ENCODE measurements around the gene PROCA1.

The PROCA1 gene, protein sequence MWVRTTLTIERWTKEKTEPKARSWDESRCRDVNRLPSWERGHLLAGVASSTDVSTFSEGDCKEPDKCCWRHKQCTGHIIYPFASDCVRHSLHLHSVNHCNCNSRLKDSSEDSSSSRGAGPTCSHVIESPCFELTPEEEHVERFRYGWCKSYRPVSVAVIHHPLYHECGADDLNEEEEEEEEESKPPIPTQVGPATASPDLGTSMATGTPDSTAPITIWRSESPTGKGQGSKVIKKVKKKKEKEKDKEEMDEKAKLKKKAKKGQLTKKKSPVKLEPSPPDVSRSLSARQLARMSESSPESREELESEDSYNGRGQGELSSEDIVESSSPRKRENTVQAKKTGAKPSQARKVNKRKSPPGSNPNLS

DNA sequence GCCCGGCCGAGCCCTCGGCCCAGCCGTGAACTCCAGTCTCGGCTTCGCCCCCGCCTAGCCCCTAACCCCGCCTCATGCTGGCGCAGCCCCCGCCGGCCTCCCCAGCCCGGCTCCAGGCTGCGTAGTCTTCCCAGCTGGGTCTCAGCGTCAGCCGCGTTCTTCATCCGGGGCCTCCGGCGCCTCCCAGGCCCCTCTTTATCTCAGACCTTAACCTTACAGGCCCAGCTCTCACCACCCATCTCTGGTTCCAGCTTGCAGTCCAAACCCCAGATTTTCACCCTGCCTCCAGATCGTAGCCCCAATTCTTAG, at the start of gene PROCA1:
PROCA1 (minus strand) TSS at position 166 of the 309 bp plus-strand sequence. CDS start 228 bp downstream, outside the sequence.
- no peak for DNase-seq (ENCODE audit: low read depth)

DNA sequence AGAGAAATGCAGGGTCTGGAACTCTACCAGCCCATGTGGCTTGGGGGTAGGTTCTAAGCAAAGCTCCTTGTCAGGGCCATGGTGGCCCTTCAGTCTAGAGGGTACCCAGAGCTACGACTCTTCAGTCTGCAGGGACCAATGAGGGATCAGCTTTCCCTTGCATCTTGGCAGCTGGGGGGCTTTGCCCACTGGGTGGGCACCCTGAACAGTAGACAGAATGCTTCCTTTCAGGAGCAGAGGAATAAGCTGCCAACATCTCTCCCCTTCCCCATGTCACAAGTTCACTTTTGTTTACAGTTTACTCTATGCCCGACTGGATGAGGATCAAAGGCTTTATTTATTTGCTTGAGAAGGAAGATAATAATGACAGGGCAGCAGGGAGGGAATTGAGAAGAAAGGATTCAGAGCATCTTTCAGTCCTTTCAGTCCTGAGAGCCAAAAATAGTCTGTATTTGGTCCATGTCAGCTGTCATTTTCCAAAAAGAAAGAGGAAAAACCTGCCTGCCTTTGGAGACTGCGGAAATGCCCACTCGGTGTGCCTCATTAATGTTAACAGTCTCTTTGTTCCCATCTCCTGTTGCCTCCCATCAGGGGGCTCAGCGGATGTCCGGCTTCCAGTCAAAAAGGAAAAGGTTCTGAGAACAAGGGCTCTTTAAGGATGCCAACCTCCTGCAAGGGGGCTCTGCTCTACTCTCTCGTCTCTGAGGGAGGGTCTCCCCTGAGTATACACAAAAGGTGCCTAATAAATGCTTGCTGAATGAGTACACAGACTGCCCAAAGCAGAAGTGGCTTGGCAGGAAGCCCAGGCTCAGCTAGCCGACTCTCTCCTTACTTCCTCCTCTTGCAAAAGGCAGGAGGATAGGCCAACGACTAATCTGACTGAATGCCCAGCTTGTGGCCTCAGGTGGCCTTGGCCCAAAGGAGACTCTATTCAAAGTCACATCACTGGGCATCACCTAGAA, 49.2 kb upstream of the PROCA1 start:
- DNase-seq (ENCODE audit: low read depth): no peak

DNA sequence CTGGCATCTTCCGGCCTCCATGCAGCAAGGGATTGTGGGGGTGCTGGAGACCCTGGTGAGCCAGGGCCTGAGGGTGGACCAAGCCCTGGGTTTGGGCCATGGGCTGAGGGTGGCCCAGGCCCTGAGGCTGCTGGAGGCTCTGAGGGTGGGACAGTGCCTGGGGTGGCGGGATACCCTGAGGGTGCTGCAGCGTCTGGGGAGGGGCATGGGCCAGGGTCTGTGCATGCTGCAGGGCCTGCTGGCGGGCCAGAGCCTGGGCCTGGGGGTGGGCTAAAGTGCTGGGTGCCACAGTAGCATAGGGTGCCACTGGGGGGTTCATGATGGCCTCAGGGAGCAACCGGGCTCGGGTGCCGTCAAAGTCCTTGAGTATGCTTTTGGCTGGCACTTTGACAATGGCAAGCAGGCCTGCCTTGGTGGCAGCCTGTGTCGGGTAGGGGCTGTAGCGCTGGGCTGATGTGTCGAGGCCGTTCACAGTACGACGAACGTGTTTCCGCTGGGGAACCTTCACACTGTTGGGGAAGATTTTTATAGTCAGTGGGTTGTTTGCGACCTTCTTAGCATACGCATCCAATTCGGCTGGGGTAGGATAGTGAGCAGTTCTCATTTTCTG, 47.7 kb upstream of the PROCA1 start:
- no peak for DNase-seq (ENCODE audit: low read depth)

DNA sequence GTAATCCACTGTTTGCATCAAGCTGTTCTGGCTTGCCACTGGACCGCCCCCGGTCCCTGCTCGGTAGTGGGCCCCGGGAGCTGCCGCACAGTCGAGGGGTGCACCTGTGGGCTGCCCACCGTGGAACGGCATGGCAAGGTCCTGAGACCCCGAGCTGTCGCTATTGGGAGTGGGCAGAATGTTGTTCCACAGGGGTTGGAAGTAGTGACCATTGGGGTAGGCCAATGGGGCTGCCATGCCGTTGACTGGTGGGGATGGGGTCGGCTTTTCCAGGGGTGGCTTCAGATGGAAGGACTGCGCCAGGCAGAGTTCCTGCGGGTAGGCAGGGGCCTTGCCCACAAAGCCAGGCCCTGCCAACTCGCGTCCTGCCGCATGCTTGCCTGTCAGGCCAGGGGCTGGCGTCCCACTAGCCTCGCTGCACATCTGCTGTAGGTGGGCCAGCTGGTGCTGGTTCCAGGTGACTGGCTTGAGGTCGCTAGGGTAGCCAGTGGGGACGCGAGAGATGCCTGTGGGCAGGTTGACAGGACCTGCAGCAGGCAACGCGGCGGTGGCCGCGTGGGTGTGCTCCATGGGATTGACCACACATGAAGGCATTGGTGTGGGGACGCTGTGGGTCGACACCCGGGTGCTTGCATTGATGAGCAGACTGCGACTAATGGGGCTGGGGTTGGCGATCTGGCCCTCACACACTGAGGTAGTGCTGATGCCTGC, 46.9 kb upstream of the PROCA1 start:
- DNase-seq (ENCODE audit: low read depth): no peak

DNA sequence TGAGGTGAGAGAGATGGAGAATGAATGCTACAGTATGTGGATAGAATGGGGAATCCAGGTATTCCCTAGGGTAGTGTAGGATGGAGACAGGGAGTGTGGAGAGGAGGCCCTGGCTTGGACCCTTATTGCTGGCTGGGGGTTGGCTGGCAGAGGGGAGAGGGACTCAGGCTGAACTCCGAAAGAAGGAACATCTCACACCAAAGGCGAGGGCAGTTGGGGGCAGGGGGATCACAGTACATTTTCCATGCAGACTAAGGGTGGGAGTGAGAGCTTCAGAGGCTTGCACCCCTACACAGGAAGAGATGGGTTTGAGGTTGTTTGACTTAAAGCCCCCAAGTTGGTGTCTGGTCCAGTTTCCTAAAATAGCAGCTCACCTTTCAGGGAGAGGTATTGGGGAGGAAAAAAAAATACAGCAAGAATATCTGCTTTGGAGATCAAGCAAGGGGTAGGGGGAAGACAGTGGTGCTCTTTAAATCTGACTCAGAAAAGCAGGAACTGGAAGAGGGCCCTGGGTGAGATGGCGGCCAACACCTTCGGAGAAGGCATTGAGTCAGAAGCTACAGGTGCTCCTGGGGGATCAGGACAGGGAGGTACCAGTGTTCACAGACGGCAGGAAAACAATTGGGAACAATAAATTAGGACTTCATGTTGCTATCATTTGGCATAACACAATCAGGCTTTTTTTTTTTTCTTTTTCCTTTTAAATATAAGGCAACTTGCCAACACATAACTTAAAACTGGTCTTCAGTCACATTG, 44.5 kb upstream of the PROCA1 start:
- DNase-seq (ENCODE audit: low read depth): no peak

DNA sequence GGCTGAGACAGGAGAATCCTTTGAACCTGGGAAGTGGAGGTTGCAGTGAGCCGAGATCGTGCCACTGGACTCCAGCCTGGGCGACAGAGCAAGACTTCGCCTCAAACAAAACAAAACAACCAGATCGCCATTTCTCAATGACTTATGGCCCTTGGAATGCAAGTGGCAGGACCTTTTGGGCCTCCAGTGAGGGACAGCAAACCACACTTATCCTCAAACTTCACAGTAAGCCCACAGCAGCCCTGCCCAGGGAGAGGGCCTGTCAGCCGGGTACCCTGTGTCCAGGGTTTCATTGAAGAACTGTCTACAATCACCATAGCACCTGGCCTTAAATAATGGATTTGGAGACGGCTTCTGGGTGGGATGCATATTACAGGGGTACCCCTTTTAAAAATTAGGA, 43.8 kb upstream of the PROCA1 start:
- DNase-seq (ENCODE audit: low read depth): no peak

DNA sequence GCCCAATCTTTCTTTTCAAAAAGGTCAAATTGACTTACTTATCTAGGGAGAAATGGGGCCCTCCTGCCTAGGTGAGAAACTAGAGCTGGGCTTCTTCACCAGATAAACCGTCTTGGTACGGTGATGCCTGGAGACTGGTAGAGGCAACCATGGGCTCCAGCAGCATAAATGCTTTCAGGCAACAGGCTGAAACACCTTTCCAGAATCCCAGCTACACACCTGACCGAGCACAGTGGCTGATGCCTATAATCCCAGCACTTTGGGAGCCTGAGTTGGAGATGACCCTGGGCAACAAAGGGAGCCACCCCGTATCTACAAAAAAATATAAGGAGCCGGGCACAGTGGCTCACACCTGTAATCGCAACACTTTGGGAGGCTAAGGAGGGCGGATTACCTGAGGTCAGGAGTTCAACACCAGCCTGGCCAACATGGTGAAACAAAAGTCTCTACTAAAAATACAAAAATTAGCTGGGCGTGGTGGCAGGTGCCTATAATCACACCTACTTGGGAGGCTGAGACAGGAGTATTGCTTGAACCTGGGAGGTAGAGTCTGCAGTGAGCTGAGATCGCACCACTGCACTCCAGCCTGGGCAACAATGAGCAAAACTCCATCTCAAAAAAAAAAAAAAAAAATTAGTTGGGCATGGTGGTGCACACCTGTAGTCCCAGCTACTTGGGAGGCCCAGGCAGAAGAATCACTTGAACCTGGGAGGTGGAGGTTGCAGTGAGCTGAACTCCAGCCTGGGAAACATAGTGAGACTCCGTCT, 40.1 kb upstream of the PROCA1 start:
- DNase-seq (ENCODE audit: low read depth): no peak

DNA sequence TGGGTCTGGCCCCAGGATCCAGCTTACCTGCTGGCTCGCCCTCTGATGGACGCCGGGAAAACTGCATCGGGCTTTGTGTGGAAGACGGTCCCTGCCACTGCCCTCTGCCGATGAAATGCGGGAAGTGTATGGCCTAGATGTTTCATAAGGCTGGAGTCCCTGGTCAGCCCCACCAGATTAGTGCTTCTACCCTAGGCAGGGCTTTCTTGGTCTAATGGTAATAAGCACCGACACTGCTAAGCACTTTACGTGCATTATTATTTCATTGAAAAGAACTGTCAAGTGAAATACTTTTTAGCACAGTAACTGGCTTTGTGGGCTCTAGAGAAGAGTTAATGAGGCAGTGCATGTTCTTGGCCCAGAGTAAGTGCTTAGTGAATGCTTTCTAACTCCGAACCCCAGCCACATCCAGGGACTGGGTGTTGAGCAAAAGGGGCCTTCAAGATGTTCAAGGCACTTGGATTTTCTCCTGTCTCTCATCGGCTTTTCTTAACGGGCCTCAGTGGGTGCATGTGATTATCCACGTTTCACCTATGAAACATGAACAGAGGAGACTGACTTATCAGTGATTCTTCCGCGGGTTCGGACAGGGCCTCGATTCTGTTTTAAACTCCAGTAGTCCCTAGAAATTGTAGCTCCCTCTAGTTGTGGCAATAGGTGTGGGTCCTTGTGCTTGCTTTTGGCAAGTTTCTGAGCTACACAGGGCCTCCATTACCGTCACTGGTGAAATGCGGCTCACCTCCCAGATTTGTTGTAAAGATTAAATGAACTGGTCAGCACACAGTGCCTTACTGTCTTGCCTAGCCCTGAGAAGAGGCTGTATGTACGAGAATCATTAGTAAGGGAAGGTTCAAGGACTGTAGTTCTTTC, 38.7 kb upstream of the PROCA1 start:
- peak; percentile 79 for DNase-seq (ENCODE audit: low read depth)

DNA sequence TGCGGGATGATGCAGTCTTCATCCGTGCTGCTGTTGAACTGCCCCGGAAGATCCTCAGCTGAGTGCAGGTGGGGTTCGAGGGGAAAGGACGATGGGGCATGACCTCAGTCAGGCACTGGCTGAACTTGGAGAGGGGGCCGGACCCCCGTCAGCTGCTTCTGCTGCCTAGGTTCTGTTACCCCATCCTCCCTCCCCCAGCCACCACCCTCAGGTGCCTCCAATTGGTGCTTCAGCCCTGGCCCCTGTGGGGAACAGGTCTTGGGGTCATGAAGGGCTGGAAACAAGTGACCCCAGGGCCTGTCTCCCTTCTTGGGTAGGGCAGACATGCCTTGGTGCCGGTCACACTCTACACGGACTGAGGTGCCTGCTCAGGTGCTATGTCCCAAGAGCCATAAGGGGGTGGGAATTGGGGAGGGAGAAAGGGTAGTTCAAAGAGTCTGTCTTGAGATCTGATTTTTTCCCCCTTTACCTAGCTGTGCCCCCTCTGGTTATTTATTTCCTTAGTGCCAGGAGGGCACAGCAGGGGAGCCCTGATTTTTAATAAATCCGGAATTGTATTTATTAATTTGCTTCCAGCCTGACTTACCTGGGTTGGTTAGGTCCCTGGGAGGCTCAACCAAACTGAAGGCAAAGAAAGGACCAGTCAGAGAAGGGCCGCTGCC, 38.0 kb upstream of the PROCA1 start:
- no peak for DNase-seq (ENCODE audit: low read depth)

DNA sequence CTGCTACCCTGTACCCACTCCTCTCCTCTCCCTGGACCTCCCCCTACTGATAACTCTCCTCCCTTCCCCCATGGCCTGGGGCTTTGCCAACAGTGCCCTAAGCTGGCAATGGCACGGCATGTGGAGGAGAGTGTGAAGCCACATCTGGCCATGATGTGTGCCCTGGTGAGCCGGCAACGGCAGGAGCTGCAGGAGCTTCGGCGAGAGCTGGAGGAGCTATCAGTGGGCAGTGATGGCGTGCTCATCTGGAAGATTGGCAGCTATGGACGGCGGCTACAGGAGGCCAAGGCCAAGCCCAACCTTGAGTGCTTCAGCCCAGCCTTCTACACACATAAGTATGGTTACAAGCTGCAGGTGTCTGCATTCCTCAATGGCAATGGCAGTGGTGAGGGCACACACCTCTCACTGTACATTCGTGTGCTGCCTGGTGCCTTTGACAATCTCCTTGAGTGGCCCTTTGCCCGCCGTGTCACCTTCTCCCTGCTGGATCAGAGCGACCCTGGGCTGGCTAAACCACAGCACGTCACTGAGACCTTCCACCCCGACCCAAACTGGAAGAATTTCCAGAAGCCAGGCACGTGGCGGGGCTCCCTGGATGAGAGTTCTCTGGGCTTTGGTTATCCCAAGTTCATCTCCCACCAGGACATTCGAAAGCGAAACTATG, 37.3 kb upstream of the PROCA1 start:
- DNase-seq (ENCODE audit: low read depth): no peak

DNA sequence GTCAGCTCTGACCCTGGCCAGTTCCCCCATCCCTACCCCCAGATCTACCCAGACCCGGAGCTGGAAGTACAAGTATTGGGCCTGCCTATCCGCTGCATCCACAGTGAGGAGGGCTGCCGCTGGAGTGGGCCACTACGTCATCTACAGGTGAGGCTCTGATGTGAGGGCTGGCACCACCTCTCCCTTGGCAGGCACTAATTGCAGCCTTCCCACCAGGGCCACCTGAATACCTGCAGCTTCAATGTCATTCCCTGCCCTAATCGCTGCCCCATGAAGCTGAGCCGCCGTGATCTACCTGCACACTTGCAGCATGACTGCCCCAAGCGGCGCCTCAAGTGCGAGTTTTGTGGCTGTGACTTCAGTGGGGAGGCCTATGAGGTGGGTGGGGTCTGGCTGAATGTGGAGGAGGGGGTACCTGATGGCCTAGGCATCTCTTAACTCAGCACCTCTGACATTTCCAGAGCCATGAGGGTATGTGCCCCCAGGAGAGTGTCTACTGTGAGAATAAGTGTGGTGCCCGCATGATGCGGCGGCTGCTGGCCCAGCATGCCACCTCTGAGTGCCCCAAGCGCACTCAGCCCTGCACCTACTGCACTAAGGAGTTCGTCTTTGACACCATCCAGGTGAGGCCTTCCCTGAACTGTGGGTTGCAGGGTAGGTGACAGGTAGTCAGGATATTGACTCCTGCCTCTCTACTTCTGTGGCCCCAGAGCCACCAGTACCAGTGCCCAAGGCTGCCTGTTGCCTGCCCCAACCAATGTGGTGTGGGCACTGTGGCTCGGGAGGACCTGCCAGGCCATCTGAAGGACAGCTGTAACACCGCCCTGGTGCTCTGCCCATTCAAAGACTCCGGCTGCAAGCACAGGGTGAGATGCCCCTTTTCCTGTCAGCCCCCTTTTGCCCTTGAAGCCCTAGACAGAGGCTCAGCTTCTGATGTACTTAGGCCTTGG, 36.4 kb upstream of the PROCA1 start:
- no peak for DNase-seq (ENCODE audit: low read depth)

DNA sequence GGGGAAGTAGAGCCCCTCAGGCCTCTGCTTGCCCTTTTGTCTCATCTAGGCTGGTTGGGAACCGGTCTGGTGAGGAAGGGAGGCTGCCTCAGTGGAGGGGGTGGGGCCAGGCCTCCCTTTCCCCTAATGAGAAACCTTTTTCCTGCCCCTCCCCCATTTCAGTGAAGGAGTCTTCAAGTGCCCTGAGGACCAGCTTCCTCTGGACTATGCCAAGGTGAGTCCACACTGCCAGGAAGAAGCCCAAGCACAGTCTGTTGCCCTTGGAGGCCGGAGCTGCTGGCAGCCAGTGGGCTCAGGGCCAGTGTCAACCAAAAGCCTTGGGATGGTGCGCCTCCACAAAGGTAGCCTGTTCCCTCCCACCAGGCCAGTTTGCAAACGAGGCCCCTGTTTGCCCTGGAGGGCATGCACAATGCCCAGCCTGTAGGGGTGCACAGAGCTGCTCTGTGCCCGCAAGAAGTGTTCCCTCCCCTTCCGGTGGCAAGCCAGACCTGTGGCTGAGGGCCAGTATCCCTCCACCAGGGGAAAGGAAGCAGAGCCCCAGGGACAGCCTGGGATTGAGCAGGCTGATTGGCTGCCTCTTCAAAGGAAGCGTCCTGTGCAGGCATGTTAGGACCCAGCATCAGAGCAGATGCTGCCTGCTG, 35.5 kb upstream of the PROCA1 start:
- no peak for DNase-seq (ENCODE audit: low read depth)

DNA sequence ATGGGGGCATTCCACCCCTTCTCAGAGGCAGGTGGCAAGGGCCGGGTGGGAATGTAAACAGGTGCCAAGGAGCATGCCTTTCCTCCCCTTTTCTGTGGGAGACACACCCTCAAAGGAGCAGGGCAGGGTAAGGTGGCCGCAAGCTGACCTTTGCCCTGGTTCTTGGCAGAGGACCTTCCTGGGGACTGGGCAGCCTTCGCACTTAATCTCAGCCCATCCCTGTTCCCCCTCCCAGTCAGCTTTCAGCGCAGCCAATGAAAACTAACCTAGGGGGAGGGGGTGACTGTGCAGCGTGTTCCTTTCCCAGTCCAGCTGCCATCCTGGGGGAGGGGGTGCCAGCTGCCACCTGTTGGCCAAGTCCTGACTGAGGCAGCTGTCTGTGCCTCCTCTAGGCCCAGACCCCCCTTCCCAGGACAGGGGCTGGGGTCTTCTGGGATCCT, 34.9 kb upstream of the PROCA1 start:
- no peak for DNase-seq (ENCODE audit: low read depth)

DNA sequence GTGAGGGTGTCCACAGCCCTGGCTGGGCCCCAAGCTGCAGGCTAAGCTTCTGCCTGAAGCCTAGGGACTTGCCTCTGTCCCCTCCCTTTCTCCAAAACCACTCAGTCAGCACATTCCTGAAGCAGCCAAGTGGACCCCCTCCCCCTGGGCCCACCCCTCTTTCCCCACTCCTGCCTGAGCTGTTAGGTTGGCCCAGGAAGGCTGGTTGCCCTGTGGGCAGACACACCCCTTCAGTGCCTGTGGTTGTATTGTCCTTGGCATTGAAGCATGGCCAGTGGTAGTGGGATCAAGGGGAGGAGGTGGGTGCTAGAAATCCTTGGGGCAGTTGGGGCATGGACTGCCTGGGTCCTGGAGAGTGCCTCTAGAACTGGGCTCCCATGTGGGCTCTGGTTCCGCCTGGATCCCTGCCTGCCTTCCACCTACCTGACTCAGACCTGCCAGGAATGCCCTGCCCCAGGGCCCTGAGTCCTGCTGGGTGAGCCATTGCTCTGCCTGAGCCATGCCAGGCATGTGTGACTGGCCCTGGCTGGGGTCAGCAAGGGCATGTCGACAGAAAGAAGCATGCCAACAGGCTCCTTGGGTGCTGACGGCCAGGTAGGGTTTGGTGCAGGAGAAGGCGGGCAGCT, 34.2 kb upstream of the PROCA1 start:
- no peak for DNase-seq (ENCODE audit: low read depth)

DNA sequence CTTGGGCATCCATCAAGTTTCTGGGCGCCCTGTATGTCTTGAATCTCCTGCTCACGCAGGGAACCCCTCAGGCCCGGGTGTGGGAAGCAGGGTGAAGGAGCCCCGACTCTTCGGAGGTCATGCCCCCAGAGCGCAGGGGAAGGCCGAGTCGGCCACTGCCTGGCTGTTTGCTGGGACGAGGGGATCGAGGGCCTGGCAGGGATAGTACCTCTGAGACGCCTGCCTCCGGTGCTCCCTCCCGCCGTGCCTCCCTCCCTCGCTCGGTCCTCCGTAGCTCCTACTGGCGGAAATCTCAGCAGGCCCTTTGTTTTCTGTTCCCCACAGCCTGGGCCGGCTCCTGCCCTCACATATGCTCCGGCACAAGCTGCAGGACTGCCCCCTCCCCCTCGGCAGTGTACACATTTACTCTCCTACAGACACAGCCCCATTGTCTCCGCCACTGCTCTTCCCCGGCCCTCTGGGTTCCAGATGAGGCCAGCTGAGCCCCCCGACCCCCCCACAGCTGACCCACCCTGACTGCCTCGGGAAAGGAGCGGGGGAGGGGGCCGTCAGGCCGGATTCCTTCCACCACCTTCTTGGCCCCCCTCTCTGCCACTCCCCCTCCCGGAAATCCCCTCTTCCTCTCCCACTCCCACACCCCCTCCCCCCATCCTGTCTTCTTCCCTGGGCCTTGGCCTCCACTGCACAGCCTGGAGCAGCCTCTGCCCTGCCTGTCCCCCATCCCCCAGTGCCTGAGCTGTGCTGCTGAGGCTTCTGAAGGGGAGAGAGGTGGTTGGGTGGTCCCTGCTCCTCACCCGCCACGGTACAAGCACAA, 33.5 kb upstream of the PROCA1 start:
- no peak for DNase-seq (ENCODE audit: low read depth)

All from stimulated activated CD8-positive, alpha-beta memory T cell treated with anti-CD3 and anti-CD28 coated beads, Interleukin-4, amount 100 ng/mL, for 24 hours (primary cell).